K562 (cell line): Measurements from ENCODE around the gene ZC3H10. TPM values are rescaled to one million over a fixed set of nuclear protein-coding genes. Genes with fewer than 3 reads are reported as not detected.

Experiments
- ATF3 ChIP-seq, 2 experiments: fragments of 450-650 bp in 1 of 2; sonication (generic) in 1 of 2; formaldehyde crosslinking in 1 of 2; IDR thresholded peaks in 1 of 2; conservative IDR thresholded peaks in 1 of 2; 2 replicates each; pipeline versions ENCODE4 v1.6.1 to v1.8.1; 2016 to 2023; ENCODE audit warnings: mild to moderate bottlenecking in 2 of 2, moderate library complexity in 2 of 2, inconsistent platforms in 1 of 2, missing genetic modification reagents in 1 of 2
- KLF6 ChIP-seq: fragments of 250-450 bp; sonication (Bioruptor Pico); IDR thresholded peaks from 2 replicates; pipeline ENCODE4 v1.4.0; 2020; ENCODE audit warnings: mild to moderate bottlenecking, moderate library complexity, borderline replicate concordance
- MNT ChIP-seq, 2 experiments: fragments of 450-650 bp; conservative IDR thresholded peaks; 2 replicates each; pipeline ENCODE4 v1.6.1; 2017; ENCODE audit warnings: mild to moderate bottlenecking in 2 of 2, moderate library complexity in 2 of 2
- POLR2G ChIP-seq: fragments of 200-400 bp; formaldehyde crosslinking; IDR thresholded peaks from 2 replicates; pipeline ENCODE4 v1.6.1; 2017; ENCODE audit warnings: low read depth, mild to moderate bottlenecking, antibody characterized with exemption, low read length, moderate library complexity
- SMAD1 ChIP-seq: fragments of 150-350 bp; IDR thresholded peaks from 2 replicates; pipeline ENCODE4 v1.6.1; 2014; ENCODE audit warnings: low read length, low read depth; ENCODE audit not compliant: partially characterized antibody
- TEAD1 ChIP-seq, 2 experiments: fragments of 450-650 bp in 1 of 2; sonication (generic) in 1 of 2; formaldehyde crosslinking; IDR thresholded peaks; 2 replicates each; pipeline versions ENCODE4 v1.4.0 to v1.8.0; 2020 to 2022; ENCODE audit warnings: mild to moderate bottlenecking in 2 of 2, missing genetic modification reagents in 1 of 2
- ZBTB5 ChIP-seq: fragments of 450-650 bp; IDR thresholded peaks from 2 replicates; pipeline ENCODE4 v1.6.1; 2017; ENCODE audit warnings: antibody characterized with exemption
- ZBTB9 ChIP-seq: fragments of 450-650 bp; formaldehyde crosslinking; IDR thresholded peaks from 2 replicates; pipeline ENCODE4 v1.4.0; 2020; ENCODE audit warnings: mild to moderate bottlenecking, moderate library complexity
- ZNF175 ChIP-seq: fragments of 200-800 bp; sonication (Bioruptor generic); IDR thresholded peaks from 2 replicates; pipeline ENCODE4 v1.6.1; 2016; ENCODE audit warnings: low read depth, mild to moderate bottlenecking, missing genetic modification characterization, missing compliant biosample characterization
- ZNF217 ChIP-seq: sonication (generic); formaldehyde crosslinking; IDR thresholded peaks from 2 replicates; pipeline ENCODE4 v1.8.0; 2022; ENCODE audit warnings: mild to moderate bottlenecking, missing genetic modification reagents
- ZNF518B ChIP-seq: fragments of 250-450 bp; sonication (Bioruptor Pico); IDR thresholded peaks from 2 replicates; pipeline ENCODE4 v1.5.0; 2021; ENCODE audit warnings: mild to moderate bottlenecking, moderate library complexity
- ZSCAN32 ChIP-seq: fragments of 450-650 bp; formaldehyde crosslinking; IDR thresholded peaks from 2 replicates; pipeline ENCODE4 v1.4.0; 2020; ENCODE audit warnings: mild to moderate bottlenecking, moderate library complexity
- polyA plus RNA-seq, 8 experiments: library from polyadenylated mRNA; depleted of rRNA in 4 of 8; stranded (reverse) in 5 of 8; unstranded in 3 of 8; fragments of >200 nt; fragmentation: Nextera tagmentation in 2 of 8; fragmentation: Illumina TruSeq in 1 of 8; extraction: Ambion mirVana in 2 of 8; extraction: Trizol in 1 of 8; gene quantifications; 2 replicates each; pipeline versions ENCODE4 v1.2.1 to v1.2.3, GENCODE V29; 2011 to 2014; ENCODE audit warnings: inconsistent platforms in 1 of 8, missing spikeins in 1 of 8
- total RNA-seq, 7 experiments: library from RNA; depleted of rRNA in 6 of 7; stranded (reverse); fragments of >200 nt in 6 of 7; fragmentation: Illumina TruSeq in 2 of 7; extraction: Trizol in 2 of 7; gene quantifications; 2 replicates each; pipeline versions ENCODE4 v1.2.1 to v1.2.3, GENCODE V29; 2011 to 2021; ENCODE audit warnings: low replicate concordance in 1 of 7

The ZC3H10 gene
- total and polyA plus RNA-seq, 9 of the 15 experiments (the other 6 are each of a cell fraction or from before 2014, with no cell fraction given), result 0.31 to 4.1 (median 1.6) TPM

GRCh38 chr12:56127888-56128669 lies 10.0 kb downstream of the ZC3H10 start, which contains the start of gene ESYT1 (continued):
- TF ChIP-seq ZBTB9 (CRISPR knock-in tag), result no peak
- TF ChIP-seq ZSCAN32, result no peak
- peak; percentile 97 for TF ChIP-seq MNT (conservative IDR thresholded peaks at IDR 0.05)
- peak; percentile 100 for TF ChIP-seq ATF3 (IDR thresholded peaks at IDR 0.05)
- peak; percentile 86 for TF ChIP-seq ATF3 (CRISPR knock-in tag; conservative IDR thresholded peaks at IDR 0.05)
- TF ChIP-seq ZNF217 (CRISPR knock-in tag), result no peak
- TF ChIP-seq SMAD1, result no peak
- TF ChIP-seq ZNF518B, result no peak
- TF ChIP-seq POLR2G, result peak; percentile 99
- TF ChIP-seq ZNF175 (CRISPR knock-in tag), result peak; percentile 48; the same call in 1 of the 2 replicates
- TF ChIP-seq TEAD1 (CRISPR knock-in tag; IDR thresholded peaks at IDR 0.05), result peak in 1 of 2 experiments; percentile 61; a peak in 1 of 4 replicates
- TF ChIP-seq KLF6 (CRISPR knock-in tag), result peak; percentile 30; the same call in 1 of the 2 replicates
- peak; percentile 10; the same call in 1 of the 2 replicates for TF ChIP-seq ZBTB5
